Measurements from ENCODE around the gene ZNF831. TPM values are rescaled to one million over a fixed set of nuclear protein-coding genes. Genes with fewer than 3 reads are reported as not detected.

Gene ZNF831
- total RNA-seq, 2 experiments from 2014 or later, result 7.9 to 10.2 TPM

GRCh38 chr20:59221049-59221706, 57.6 kb downstream of the ZNF831 start:
- Mint-ChIP-seq H3K27ac (no peak overlapping the region), H3K27me3 (peaks cover 2% of the 10 kb centered on the region), H3K4me1 (peaks cover 7% of the 10 kb centered on the region), H3K4me3 (no peak overlapping the region), H3K36me3 (no peaks in the 10 kb centered on the region), H3K9me3 (ENCODE audit: low read depth) (no peaks in the 10 kb centered on the region)
- DNase-seq (no peak), ATAC-seq (no peak)
- CTCF ChIA-PET, result interaction anchor here (0.9 to 4.6 kb wide), 26 partner anchors 11 to 354 kb away, joined by 3 to 70 read pairs (median 6); partner anchors contain the start of genes ATP5F1E and ZNF831

GRCh38 chr20:59221707-59222252, 58.2 kb downstream of the ZNF831 start:
- Mint-ChIP-seq H3K27ac (no peak overlapping the region), H3K4me1 (peaks cover 7% of the 10 kb centered on the region), H3K4me3 (peak overlapping the region; percentile 45), H3K27me3 (peaks cover 2% of the 10 kb centered on the region), H3K9me3 (ENCODE audit: low read depth) (no peaks in the 10 kb centered on the region), H3K36me3 (no peaks in the 10 kb centered on the region)
- CTCF ChIA-PET, result interaction anchor here (0.6 to 4.6 kb wide), 46 partner anchors 8 to 376 kb away, joined by 3 to 70 read pairs (median 4); partner anchors contain the start of genes ATP5F1E and ZNF831
- no peak for DNase-seq
- peak; percentile 22 for ATAC-seq

- Mint-ChIP-seq H3K4me1 (peaks cover 7% of the 10 kb centered on the region), H3K4me3 (peak overlapping the region; percentile 62), H3K9me3 (ENCODE audit: low read depth) (no peaks in the 10 kb centered on the region), H3K27me3 (peaks cover 2% of the 10 kb centered on the region), H3K27ac (no peak overlapping the region), H3K36me3 (no peaks in the 10 kb centered on the region)
- ATAC-seq, result peak; percentile 98
- CTCF ChIA-PET, result interaction anchor here (0.6 to 4.6 kb wide), 48 partner anchors 8 to 377 kb away, joined by 3 to 70 read pairs (median 4); partner anchors contain the start of gene ATP5F1E
- DNase-seq, result peak; percentile 82
These were observed 58.9 kb downstream of the ZNF831 start for GRCh38 chr20:59222253-59223181.

- CTCF ChIA-PET, result interaction anchor here (0.6 to 4.6 kb wide), 13 partner anchors 10 to 456 kb away, joined by 3 to 70 read pairs (median 5); no protein-coding TSS in a partner anchor
- no peaks in the 10 kb centered on the region for H3K9me3 Mint-ChIP-seq (ENCODE audit: low read depth)
- H3K4me3 Mint-ChIP-seq, result no peak overlapping the region
These were observed 59.6 kb downstream of the ZNF831 start for GRCh38 chr20:59223182-59223601.

GRCh38 chr20:59223750-59224149, 60.1 kb downstream of the ZNF831 start:
- CTCF ChIA-PET, result interaction anchor here (0.7 to 4.6 kb wide), 7 partner anchors 11 to 457 kb away, joined by 3 to 70 read pairs (median 6); no protein-coding TSS in a partner anchor
- DNase-seq (no peak), ATAC-seq (no peak)
- Mint-ChIP-seq H3K9me3 (ENCODE audit: low read depth) (no peaks in the 10 kb centered on the region), H3K36me3 (peaks cover 2% of the 10 kb centered on the region), H3K4me1 (peaks cover 7% of the 10 kb centered on the region), H3K4me3 (no peak overlapping the region), H3K27ac (no peak overlapping the region), H3K27me3 (peaks cover 2% of the 10 kb centered on the region)

More at GRCh38 chr20:59223182-59223601, 59.6 kb downstream of the ZNF831 start:
- H3K36me3 Mint-ChIP-seq, result peaks cover 2% of the 10 kb centered on the region
- DNase-seq, result no peak
- H3K4me1 Mint-ChIP-seq, result peaks cover 7% of the 10 kb centered on the region
- H3K27ac Mint-ChIP-seq, result no peak overlapping the region
- ATAC-seq, result no peak
- peaks cover 2% of the 10 kb centered on the region for H3K27me3 Mint-ChIP-seq

GRCh38 chr20:59224236-59224635, 60.6 kb downstream of the ZNF831 start:
- ATAC-seq, result no peak
- Mint-ChIP-seq H3K4me1 (peaks cover 7% of the 10 kb centered on the region), H3K9me3 (ENCODE audit: low read depth) (no peaks in the 10 kb centered on the region), H3K36me3 (peaks cover 7% of the 10 kb centered on the region), H3K4me3 (no peak overlapping the region), H3K27ac (no peak overlapping the region), H3K27me3 (peaks cover 2% of the 10 kb centered on the region)
- CTCF ChIA-PET, result interaction anchor here (0.8 to 4.6 kb wide), 4 partner anchors 11 to 136 kb away, joined by 3 to 70 read pairs (median 20); no protein-coding TSS in a partner anchor
- DNase-seq, result no peak

GRCh38 chr20:59230385-59230784, 66.8 kb downstream of the ZNF831 start:
- DNase-seq (no peak), ATAC-seq (no peak)
- no peak overlapping the region for H3K4me3 Mint-ChIP-seq
- CTCF ChIA-PET, result interaction anchor here (0.8 to 1.2 kb wide), 2 partner anchors 8 to 143 kb away, joined by 3 to 6 read pairs; no protein-coding TSS in a partner anchor
- no peaks in the 10 kb centered on the region for H3K27me3 Mint-ChIP-seq
- H3K36me3 Mint-ChIP-seq, result peaks cover 18% of the 10 kb centered on the region
- H3K4me1 Mint-ChIP-seq, result peaks cover 7% of the 10 kb centered on the region
- no peaks in the 10 kb centered on the region for H3K9me3 Mint-ChIP-seq (ENCODE audit: low read depth)
- no peak overlapping the region for H3K27ac Mint-ChIP-seq

- Mint-ChIP-seq H3K36me3 (peaks cover 20% of the 10 kb centered on the region), H3K27ac (no peak overlapping the region), H3K4me3 (no peak overlapping the region), H3K4me1 (peaks cover 12% of the 10 kb centered on the region), H3K27me3 (no peaks in the 10 kb centered on the region), H3K9me3 (ENCODE audit: low read depth) (no peaks in the 10 kb centered on the region)
- CTCF ChIA-PET, result interaction anchor here (0.8 to 1.2 kb wide), 2 partner anchors 9 to 144 kb away, joined by 3 to 6 read pairs; no protein-coding TSS in a partner anchor
- DNase-seq (no peak), ATAC-seq (no peak)
These were observed 67.6 kb downstream of the ZNF831 start for GRCh38 chr20:59231124-59231804.

GRCh38 chr20:59232618-59233017, 69.0 kb downstream of the ZNF831 start:
- CTCF ChIA-PET, result interaction anchor here (1.4 to 1.5 kb wide), 2 partner anchors 10 to 15 kb away, joined by 3 to 4 read pairs; no protein-coding TSS in a partner anchor
- Mint-ChIP-seq H3K4me1 (peaks cover 12% of the 10 kb centered on the region), H3K4me3 (no peak overlapping the region), H3K27me3 (no peaks in the 10 kb centered on the region), H3K9me3 (ENCODE audit: low read depth) (no peaks in the 10 kb centered on the region), H3K27ac (no peak overlapping the region), H3K36me3 (peaks cover 21% of the 10 kb centered on the region)
- DNase-seq, result no peak
- ATAC-seq, result no peak

GRCh38 chr20:59235226-59235625, 71.6 kb downstream of the ZNF831 start:
- Mint-ChIP-seq H3K27ac (peak overlapping the region; percentile 26), H3K36me3 (peaks cover 15% of the 10 kb centered on the region), H3K27me3 (no peaks in the 10 kb centered on the region), H3K4me3 (no peak overlapping the region), H3K9me3 (ENCODE audit: low read depth) (no peaks in the 10 kb centered on the region), H3K4me1 (peaks cover 12% of the 10 kb centered on the region)
- ATAC-seq, result no peak
- CTCF ChIA-PET, result interaction anchor here (1.3 kb wide), 1 partner anchor 147 kb away, joined by 3 read pairs; no protein-coding TSS in a partner anchor
- DNase-seq, result no peak

GRCh38 chr20:59240006-59240405, 76.4 kb downstream of the ZNF831 start:
- H3K4me3 Mint-ChIP-seq, result no peak overlapping the region
- H3K9me3 Mint-ChIP-seq (ENCODE audit: low read depth), result no peaks in the 10 kb centered on the region
- ATAC-seq, result no peak
- CTCF ChIA-PET, result interaction anchor here (1.5 kb wide), 1 partner anchor 17 kb away, joined by 4 read pairs; no protein-coding TSS in a partner anchor
- peaks cover 13% of the 10 kb centered on the region for H3K27me3 Mint-ChIP-seq
- DNase-seq, result no peak
- peaks cover 18% of the 10 kb centered on the region for H3K4me1 Mint-ChIP-seq
- H3K36me3 Mint-ChIP-seq, result peaks cover 28% of the 10 kb centered on the region
- no peak overlapping the region for H3K27ac Mint-ChIP-seq

Data from activated CD8-positive, alpha-beta memory T cell treated with anti-CD3 and anti-CD28 coated beads, Interleukin-2, amount 10 ng/mL, durations not matched to agents 7 days and 5 days (primary cell).